GM18526 (cell line): ENCODE data around the gene ALS2CL.

Source experiments
- POLR2A ChIP-seq: IDR thresholded peaks from 3 replicates; pipeline ENCODE4 v1.6.1; 2011; ENCODE audit not compliant: insufficient read length; ENCODE audit errors: extremely low read depth

Gene ALS2CL

DNA sequence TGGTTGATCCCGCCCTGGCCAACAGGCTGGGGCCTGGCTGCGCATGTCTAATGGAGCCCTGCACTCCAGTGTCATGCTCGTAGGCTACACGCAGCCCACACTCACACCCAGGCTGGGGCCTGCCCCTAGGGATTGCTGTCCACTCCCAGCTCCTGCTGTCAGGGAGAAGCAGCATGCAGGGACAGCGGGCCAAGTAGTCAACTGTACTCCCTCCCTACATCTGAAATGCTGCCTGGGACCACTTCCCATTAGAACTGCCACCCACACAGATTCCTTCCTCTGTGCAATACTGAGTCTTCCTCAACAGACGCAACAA, 16.1 kb downstream of the ALS2CL start:
- no peak for TF ChIP-seq POLR2A

DNA sequence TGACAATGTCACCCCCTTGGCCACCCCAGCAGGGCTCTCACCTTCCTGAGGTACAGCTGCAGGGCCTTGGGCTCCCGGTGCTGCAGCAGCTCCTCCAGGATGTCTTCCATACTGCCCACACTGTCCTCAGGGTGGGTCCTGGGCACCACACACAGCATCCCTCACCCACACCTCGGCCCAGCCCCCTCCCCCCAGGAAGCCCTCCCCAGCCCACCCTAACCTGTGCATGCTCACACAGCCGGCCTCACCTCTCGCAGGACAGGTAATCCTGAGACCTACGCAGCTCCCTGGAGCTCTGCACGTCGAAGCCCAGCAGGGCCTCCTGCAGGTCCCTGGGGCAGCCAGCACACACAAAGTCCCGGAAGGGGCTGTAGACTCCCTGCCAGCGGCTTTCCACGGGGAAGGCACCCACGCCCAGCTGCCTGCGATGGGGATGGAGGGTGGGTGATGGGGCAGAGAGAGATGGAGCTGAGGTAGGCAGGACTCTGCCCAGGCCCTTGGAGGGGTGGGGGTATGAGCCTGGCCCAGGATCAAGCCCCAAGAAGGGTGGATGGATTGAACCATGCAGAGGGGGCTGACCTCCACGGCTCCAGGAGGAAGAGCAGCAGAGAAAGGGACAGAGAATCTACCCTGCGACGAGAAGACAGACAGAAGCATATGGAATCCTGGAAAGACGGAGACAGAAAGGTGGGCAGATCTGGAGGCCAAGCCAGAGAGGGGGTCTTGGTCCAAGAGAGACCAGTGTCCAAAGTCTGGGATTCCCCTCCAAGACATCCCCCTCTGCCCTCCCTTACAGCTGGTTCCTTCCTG, 16.7 kb downstream of the ALS2CL start:
- no peak for TF ChIP-seq POLR2A

DNA sequence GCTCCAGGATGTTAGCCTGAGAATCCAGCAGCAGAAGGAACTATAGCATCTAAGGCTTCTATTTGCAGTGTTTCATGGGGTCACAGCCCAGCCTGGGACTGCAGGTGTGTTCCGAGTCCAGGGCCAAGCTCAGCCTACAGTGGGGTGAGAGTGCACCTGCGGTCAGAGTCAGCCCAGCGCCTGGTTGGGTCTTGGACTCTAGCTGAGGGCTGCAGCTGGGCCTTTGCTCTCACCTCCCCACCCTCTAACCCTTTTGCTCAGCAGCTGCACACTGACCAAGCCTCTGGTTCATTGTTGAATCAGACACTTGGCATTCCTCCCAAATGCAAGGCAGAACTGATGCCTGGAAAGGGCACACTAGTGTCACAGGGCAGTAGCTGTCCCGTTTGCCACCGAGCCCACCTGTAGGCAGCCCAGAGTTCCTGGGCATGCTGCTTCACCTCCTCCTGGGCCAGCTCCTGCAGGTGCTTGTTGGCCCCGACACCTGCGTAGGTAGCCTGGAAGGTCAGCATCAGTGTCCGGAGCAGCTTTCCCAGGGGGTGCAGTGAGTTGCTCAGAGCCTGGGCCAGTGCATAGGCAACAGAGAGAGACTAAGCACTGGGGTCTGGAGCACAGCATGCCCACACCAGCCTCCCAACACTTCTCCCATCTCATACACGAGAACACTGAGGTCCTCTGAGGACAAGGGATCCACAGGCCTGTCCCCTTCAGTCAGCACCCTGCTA, 17.5 kb downstream of the ALS2CL start:
- TF ChIP-seq POLR2A, result no peak

DNA sequence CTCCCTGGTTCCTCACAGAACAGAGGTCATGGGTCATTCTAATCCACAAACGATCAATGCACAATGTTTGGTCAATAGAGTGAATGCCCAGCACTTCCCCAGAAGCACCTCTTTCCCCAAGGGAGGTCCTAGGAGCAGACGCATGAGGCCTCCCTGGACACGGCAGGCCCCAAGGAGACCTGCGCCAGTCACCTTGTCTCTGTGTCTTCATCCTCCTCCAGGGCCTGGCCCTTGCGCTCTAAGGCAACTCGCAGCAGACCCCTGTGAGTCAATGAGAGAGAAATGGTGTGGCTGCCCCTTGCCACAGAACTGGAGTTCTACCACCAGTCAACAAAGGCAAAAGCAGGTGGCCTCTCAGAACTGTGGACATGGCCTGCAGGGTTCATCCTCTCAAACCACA, 18.1 kb downstream of the ALS2CL start:
- TF ChIP-seq POLR2A, result no peak

DNA sequence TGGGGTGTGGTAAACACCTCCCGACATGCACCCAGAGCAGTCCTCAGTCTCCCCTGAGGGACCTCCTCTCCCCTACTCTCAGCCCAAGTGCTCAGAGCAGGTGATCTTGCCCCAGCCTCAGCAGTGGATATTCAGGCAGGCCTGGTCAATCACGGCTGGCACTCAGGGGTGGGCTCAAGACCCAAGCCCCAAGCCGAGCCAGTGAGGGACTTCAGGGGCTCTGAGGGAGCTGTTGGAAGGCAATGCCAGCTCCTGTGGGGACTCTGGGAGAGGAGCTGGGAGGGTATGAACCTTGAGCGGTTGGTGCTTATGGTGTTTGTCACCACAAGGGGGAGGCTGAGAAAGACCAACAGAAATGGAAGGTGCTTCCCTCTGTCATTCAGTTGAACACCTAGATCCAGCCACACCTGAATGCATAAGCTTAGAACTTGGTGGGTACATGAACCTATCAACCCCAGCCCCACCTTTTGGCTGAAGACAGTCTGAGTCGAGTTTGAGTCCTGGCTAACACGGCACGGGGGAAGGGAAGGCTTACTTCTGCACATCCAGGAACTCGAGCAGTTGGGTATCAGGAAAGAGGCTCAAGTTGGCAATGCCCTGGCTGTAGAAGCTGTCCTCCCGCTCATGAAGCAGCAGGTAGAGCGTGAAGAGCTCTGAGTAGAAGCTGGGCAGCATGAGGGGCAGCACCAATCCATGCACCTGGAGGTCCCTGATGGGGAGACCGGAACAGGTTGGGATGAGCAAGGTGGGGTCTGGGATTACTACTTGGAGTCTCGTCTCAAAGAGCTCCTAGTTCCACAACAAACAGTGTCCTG, 19.2 kb downstream of the ALS2CL start:
- no peak for TF ChIP-seq POLR2A

DNA sequence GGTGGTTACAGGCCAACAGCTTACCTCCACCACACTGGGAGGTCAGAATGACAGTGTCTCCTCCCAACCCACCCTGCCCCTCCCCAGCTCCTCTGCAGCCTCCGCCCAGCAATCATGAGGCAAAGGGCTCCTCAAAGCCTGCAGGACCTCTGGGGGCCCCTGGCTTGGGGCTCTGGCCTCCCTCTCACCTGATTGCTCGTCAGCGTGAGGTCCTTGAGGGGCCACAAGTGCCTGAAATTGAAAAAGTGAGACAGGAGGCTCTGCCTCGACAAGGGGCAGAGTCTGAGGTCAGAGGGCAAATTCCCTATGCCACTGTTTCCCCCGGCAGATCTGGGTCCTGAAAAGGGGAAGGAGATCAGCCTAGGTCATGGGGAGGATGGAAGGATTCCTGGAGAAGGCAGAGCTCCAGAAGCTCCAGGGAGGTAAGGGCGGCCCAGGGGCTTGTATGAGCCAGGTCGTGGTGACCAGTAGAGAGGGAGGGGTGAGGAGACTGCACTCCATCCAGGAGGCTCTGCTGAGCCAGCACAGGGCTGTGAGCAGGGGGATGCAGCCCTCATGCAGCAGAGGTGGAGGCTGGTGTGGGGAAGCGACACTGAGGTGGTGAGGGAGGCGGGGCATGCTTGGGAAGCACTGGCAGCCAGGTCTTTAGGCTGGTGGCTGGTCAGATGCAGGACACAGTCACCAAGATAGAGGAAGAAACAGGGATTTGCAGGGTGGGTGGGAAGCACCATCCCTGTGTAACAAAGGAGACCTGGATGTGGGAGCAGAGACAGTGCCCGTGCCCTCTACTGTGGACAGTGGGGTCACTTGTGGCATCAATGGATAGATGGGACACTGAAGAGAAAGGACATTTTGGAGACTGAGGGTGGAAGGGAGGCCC, 20.1 kb downstream of the ALS2CL start:
- TF ChIP-seq POLR2A, result no peak

DNA sequence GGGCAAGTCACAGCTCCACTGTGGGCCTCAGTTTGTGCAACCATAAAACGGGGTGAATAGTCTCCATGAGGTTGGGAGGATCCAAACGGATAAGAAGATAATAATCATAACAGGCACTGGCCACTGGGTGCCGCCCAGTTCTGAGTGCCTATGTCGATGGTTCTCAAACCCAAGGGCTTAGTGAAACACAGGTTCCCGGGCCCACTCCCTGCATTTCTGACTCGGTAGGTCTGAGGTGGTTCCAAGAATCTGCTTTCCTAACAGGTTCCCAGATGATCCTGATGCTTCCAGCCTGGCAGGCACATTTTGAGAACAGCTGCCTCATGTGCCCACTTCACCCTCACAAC, 21.2 kb downstream of the ALS2CL start:
- no peak for TF ChIP-seq POLR2A

DNA sequence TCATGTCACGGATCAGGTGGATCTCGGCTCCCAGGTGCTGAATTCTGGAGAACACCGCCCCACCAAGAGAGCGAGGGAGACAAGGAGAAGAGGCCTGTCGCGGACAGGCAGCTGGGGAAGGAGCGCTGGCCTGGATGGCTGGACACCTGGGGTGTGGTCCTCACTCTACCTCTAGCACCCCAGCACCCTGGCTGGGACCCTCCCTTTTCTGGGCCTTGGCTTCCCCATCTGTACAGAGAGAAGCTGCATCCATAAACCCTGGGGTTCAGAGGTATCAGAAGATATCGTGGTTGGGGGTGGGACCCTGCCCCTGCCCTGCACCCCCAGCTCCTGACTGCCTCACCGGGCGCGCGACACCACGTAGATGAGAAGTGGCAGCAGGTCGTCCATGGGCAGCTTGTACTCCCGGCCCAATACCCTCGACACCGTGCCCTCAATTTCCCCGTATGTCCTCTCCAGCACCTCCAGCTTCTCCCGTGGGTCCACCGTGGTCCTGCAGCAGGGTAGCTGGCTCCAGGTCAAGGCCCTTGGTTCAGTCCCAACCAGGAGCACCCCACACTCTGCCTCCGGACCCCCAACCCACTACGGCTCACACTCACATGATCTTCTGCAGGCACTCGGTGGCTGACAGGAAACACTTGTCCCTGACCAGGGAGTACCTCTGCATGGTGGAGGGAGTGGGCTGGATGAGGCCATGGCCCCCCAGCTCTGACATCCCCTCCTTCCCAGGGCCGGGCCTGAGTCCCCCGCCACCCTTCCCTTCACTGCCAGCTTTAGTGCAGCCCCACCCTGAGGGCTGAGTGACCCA, 21.7 kb downstream of the ALS2CL start:
- no peak for TF ChIP-seq POLR2A

DNA sequence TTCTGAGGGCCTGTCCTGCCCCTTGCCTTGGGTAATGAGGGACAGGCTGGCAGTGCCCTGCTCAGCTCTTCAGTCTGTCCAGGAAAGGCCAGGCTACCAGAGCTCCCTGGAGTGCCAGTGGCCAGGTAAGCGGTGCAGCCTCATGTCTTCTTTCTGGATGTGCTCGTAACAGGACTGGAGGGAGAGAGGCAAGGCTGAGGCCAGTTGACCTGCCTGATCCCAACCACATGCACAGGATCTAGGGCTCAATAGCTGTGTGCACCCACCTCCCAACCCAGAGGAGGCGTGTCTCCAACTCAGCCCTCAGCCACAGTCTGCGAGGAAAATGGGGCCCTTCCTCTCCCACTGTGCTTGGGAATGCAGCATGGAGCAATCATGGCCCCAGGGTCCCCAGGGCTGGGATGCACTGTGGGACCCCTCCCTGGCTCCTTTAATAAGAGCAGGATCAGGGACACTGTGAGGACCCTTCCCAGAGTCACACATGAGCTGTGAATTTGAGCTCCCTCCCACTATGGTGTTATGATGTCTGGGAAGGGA, 22.5 kb downstream of the ALS2CL start:
- no peak for TF ChIP-seq POLR2A

DNA sequence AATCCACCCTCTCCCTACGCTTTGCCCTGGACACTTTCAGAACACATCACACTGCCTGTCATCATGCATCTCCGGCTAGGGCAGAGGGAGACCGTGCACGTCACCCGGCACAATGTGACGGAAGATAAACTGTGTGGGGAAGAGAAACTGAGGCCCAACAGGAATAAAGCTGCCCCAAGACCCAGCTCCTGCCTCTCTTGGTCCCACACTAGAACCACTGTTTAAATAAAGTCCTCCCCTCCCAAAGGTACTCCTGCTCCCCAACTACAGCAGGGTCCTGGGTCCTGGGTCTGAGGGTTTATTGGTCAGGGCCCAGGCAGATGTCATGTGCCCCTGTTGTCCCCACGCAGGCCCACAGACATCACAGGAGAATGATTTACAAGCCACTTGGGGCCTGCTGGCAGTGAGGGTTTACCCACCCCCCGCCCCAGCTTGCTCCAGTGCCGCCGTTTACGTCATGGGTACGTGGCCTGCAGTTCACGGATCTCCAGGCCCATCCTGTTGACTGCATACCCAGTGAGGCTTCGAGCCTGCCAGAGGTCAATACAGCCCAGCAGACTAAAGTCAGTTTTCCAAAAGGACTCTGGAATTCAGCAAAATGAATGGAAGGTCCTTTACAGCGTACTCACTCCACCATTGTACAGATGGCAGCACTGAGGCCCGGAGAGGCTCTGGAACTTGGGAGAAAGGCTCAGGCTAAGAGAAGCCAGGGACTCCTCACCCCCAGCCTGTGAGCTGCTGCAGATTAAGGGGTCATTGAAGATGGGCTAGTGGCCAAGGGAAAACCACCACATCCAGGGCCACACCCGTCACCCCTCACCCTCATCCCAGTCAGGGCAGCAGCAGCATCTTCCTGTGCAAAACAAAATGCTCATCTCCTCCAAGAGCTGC, 23.2 kb downstream of the ALS2CL start:
- TF ChIP-seq POLR2A, result no peak

DNA sequence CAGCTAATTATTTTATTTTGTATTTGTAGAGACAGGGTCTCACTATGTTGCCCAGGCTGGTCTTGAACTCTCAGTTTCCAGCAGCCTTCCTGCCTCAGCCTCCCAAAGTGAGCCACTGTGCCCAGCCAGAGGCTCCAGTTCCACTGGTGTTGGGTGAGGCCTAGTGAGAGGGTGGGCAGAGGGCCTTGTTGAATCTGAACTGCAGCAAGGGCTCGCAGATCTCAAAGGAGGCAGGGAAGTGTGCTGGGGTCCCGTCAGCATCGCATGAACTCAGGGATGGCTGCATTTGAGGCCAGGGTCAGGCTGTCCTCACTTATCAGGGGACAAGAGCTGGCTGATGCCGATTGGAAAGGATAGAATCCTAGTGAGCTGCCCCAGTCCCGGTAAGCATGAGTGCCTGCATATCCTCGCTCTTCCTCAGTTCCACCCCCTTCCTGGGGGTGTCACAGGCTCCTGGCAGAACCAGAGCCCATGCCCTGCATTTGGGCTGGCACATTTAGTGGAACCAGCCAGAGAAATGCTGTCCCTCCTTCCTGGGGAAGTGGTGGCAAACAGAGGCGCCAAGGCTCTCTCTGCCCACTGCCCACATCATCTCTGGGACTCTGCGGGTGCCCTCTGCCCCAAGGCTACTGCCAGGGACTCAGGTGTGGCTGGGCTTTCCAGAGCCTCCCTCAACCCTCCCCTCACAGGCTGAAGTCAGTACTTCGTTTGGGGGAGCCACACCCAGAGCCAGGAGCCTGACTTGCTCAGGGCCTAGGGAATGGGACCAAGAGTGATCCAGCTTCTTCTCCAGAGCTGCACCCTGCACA, 24.1 kb downstream of the ALS2CL start:
- TF ChIP-seq POLR2A, result no peak

DNA sequence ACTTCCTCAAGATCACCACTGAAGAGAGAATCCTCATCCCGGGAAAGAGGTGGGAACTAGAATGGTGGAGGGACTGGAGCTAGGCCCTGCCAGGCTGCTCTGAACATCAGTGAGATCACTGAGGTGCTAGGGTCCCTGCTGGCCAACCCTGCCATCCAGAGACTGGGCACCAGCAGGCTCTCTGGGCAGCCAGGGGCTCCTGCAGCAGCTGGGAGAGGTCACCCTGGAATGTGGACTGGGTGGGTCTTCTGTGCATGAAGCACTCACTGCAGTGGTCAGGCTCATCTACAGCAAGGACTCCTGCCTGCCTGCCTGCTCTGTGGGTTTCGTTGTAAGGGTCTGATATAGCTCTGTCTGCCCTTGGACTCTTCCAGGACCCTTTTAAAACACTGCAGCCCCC, 24.9 kb downstream of the ALS2CL start:
- TF ChIP-seq POLR2A, result no peak
